HEK293 (cell line): Measurements from ENCODE around the gene PDAP1.

Experiments used
- CTCF ChIA-PET: fragments of 350-600 bp; formaldehyde crosslinking; extraction: SDS; loops from one replicate; lab custom pipeline; 2021; ENCODE audit warnings: antibody characterized with exemption; lab: Yijun Ruan, JAX
- POLR2A ChIA-PET: fragments of 300-600 bp; formaldehyde crosslinking; extraction: SDS; loops from one replicate; lab custom pipeline; 2020; ENCODE audit warnings: antibody characterized with exemption, inconsistent platforms; lab: Yijun Ruan, JAX
- H3K27ac ChIP-seq: fragments of 200-500 bp; sonication (Bioruptor generic); 2 replicates; pipeline ENCODE4 v1.5.1; 2014; ENCODE audit warnings: low read depth, low read length, control low read depth, inconsistent platforms; ENCODE audit errors: extremely low read depth
- H3K36me3 ChIP-seq, 2 experiments: fragments of 200-500 bp in 1 of 2; sonication (Bioruptor generic) in 1 of 2; 1 replicate in 1 of 2; 2 replicates in 1 of 2; pipeline ENCODE4 v1.5.1; 2014 to 2017; ENCODE audit warnings: inconsistent platforms in 2 of 2, low read length in 2 of 2; ENCODE audit not compliant: control insufficient read depth in 2 of 2, insufficient read depth in 1 of 2
- H3K4me1 ChIP-seq: fragments of 200-500 bp; sonication (Bioruptor generic); 2 replicates; pipeline ENCODE4 v1.5.1; 2014; ENCODE audit warnings: mild to moderate bottlenecking, low read length, inconsistent platforms; ENCODE audit not compliant: control insufficient read depth, insufficient read depth
- H3K4me3 ChIP-seq: 2 replicates; pipeline ENCODE4 v1.5.1; 2011; ENCODE audit warnings: low read depth, mild to moderate bottlenecking, control low read depth, low read length, moderate library complexity
- H3K9me3 ChIP-seq: fragments of 200-500 bp; sonication (Bioruptor generic); 2 replicates; pipeline ENCODE4 v1.5.1; 2014; ENCODE audit warnings: low read depth, low read length, inconsistent platforms; ENCODE audit not compliant: control insufficient read depth, insufficient read depth
- EGR2 ChIP-seq: fragments of 450-650 bp; formaldehyde crosslinking; IDR thresholded peaks from 2 replicates; pipeline ENCODE4 v1.5.1; 2016; ENCODE audit warnings: low read depth, missing biosample characterization, missing genetic modification characterization
- GLIS1 ChIP-seq: fragments of 450-650 bp; formaldehyde crosslinking; IDR thresholded peaks from 2 replicates; pipeline ENCODE4 v1.5.1; 2016; ENCODE audit warnings: missing biosample characterization, missing genetic modification characterization
- KLF10 ChIP-seq: fragments of 450-650 bp; IDR thresholded peaks from 2 replicates; pipeline ENCODE4 v1.5.1; 2018; ENCODE audit warnings: missing biosample characterization, mild to moderate bottlenecking, missing genetic modification characterization
- PRDM10 ChIP-seq: fragments of 450-650 bp; formaldehyde crosslinking; IDR thresholded peaks from 2 replicates; pipeline ENCODE4 v1.5.1; 2016; ENCODE audit warnings: missing biosample characterization, missing genetic modification characterization
- WT1 ChIP-seq: fragments of 450-650 bp; formaldehyde crosslinking; IDR thresholded peaks from 2 replicates; pipeline ENCODE4 v1.5.1; 2016; ENCODE audit warnings: missing biosample characterization, missing genetic modification characterization
- ZBTB8A ChIP-seq: fragments of 450-650 bp; formaldehyde crosslinking; IDR thresholded peaks from 2 replicates; pipeline ENCODE4 v1.5.1; 2016; ENCODE audit warnings: missing biosample characterization, missing genetic modification characterization
- ZFHX2 ChIP-seq: fragments of 450-650 bp; formaldehyde crosslinking; conservative IDR thresholded peaks from 2 replicates; pipeline ENCODE4 v1.5.1; 2016; ENCODE audit warnings: missing biosample characterization, missing genetic modification characterization
- ZNF266 ChIP-seq: fragments of 450-650 bp; formaldehyde crosslinking; IDR thresholded peaks from 2 replicates; pipeline ENCODE4 v1.5.1; 2016; ENCODE audit warnings: missing biosample characterization, missing genetic modification characterization, low read depth
- ZNF341 ChIP-seq: fragments of 450-650 bp; formaldehyde crosslinking; IDR thresholded peaks from 2 replicates; pipeline ENCODE4; 2016; ENCODE audit warnings: low read depth, missing biosample characterization, missing genetic modification characterization
- ZNF354C ChIP-seq: fragments of 450-650 bp; formaldehyde crosslinking; IDR thresholded peaks from 2 replicates; pipeline ENCODE4 v1.5.1; 2016; ENCODE audit warnings: missing biosample characterization, missing genetic modification characterization, low read depth, borderline replicate concordance
- ZNF580 ChIP-seq: fragments of 450-650 bp; formaldehyde crosslinking; IDR thresholded peaks from 2 replicates; pipeline ENCODE4 v1.5.1; 2016; ENCODE audit warnings: missing biosample characterization, missing genetic modification characterization
- ZNF76 ChIP-seq: fragments of 450-650 bp; formaldehyde crosslinking; IDR thresholded peaks from 2 replicates; pipeline ENCODE4; 2016; ENCODE audit warnings: low read depth, missing biosample characterization, missing genetic modification characterization, borderline replicate concordance
- ZNF785 ChIP-seq: fragments of 450-650 bp; formaldehyde crosslinking; IDR thresholded peaks from 2 replicates; pipeline ENCODE4 v1.5.1; 2016; ENCODE audit warnings: missing biosample characterization, missing genetic modification characterization
- ZNF837 ChIP-seq: fragments of 450-650 bp; formaldehyde crosslinking; IDR thresholded peaks from 2 replicates; pipeline ENCODE4 v1.5.1; 2016; ENCODE audit warnings: missing biosample characterization, missing genetic modification characterization
- TF ChIP-seq, protein P1 (sequence below): fragments of 450-650 bp; formaldehyde crosslinking; IDR thresholded peaks from 2 replicates; pipeline ENCODE4 v1.5.1; 2017; ENCODE audit warnings: missing biosample characterization, missing genetic modification characterization
- TF ChIP-seq, protein P2 (sequence below): fragments of 450-650 bp; formaldehyde crosslinking; IDR thresholded peaks from 2 replicates; pipeline ENCODE4; 2016; ENCODE audit warnings: missing biosample characterization, missing genetic modification characterization

Gene PDAP1

DNA sequence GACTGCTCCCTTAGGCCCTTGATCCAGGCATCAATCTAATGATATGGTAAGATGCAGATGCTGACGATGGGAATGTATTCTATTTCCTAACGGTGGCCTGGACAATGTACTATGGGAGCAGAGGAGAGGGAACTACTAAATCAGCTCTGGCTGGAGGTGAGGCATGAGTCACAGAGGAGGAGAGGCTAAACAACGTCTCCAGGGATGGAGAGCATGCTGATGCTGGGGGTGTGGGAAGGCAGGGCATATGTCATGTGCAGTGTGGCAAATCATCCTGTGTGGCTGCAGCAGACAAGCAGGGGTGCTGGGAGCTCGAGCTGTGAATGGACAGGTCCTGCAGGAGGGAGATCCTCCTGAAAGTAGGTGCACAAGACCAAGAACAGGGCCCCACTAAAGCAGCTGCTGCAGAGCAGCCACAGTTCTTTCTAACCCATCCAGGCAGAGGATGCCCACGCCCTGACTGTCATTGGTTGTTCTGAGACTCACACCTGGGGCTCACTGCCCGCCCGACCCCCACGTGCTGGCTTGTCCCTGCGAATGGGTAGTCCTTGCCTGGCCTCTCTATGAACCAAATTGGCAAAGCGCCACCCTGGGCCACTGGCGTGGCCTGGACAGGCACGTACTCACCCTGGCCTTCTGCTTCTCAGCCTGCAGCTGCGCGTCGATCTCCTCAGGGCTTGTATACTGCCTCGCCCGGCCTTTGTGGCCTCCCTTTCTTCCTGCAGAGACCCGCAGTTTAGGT is 4.0 kb downstream of the PDAP1 start:
- ChIA-PET CTCF (interaction anchor here (0.6 kb wide), 1 partner anchor 862 kb away, joined by 4 read pairs; no protein-coding TSS in a partner anchor), POLR2A (interaction anchor here (0.6 kb wide), 1 partner anchor 257 kb away, joined by 3 read pairs; no protein-coding TSS in a partner anchor)
- Histone ChIP-seq H3K4me3 (no peak overlapping the region), H3K4me1 (peaks cover 2% of the 10 kb centered on the region; the same call in 1 of the 2 replicates), H3K27ac (no peak overlapping the region), H3K36me3 (peaks cover 20 to 55% of the 10 kb centered on the region in 2 experiments; a peak in 2 of 3 replicates), H3K9me3 (no peaks in the 10 kb centered on the region)
- TF ChIP-seq, protein P1, sequence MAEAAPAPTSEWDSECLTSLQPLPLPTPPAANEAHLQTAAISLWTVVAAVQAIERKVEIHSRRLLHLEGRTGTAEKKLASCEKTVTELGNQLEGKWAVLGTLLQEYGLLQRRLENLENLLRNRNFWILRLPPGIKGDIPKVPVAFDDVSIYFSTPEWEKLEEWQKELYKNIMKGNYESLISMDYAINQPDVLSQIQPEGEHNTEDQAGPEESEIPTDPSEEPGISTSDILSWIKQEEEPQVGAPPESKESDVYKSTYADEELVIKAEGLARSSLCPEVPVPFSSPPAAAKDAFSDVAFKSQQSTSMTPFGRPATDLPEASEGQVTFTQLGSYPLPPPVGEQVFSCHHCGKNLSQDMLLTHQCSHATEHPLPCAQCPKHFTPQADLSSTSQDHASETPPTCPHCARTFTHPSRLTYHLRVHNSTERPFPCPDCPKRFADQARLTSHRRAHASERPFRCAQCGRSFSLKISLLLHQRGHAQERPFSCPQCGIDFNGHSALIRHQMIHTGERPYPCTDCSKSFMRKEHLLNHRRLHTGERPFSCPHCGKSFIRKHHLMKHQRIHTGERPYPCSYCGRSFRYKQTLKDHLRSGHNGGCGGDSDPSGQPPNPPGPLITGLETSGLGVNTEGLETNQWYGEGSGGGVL (tag by site-specific recombination): no peak
- TF ChIP-seq ZNF76 (tag by site-specific recombination) (no peak), ZNF341 (no peak), ZNF785 (tag by site-specific recombination) (no peak), KLF10 (tag by site-specific recombination) (no peak), PRDM10 (tag by site-specific recombination) (0 out of 2 replicates have a peak, but pooled peaks have one; percentile 41), WT1 (no peak), ZBTB8A (tag by site-specific recombination) (no peak), ZNF837 (tag by site-specific recombination) (no peak), ZNF580 (tag by site-specific recombination) (no peak), GLIS1 (tag by site-specific recombination) (peak; percentile 53; the same call in 1 of the 2 replicates), ZNF266 (tag by site-specific recombination) (no peak)
- TF ChIP-seq, protein P2, sequence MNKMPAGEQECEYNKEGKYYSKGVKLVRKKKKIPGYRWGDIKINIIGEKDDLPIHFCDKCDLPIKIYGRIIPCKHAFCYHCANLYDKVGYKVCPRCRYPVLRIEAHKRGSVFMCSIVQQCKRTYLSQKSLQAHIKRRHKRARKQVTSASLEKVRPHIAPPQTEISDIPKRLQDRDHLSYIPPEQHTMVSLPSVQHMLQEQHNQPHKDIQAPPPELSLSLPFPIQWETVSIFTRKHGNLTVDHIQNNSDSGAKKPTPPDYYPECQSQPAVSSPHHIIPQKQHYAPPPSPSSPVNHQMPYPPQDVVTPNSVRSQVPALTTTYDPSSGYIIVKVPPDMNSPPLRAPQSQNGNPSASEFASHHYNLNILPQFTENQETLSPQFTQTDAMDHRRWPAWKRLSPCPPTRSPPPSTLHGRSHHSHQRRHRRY (tag by site-specific recombination): no peak

- POLR2A ChIA-PET: interaction anchor here (0.6 kb wide), 1 partner anchor 256 kb away, joined by 3 read pairs; no protein-coding TSS in a partner anchor
- no peak overlapping the region for H3K4me3 ChIP-seq
- peaks cover 20 to 62% of the 10 kb centered on the region in 2 experiments; a peak in 2 of 3 replicates for H3K36me3 ChIP-seq
- peak; percentile 83 for TF ChIP-seq ZFHX2 (tag by site-specific recombination)
- peak; percentile 88 for TF ChIP-seq EGR2 (tag by site-specific recombination)
- TF ChIP-seq ZNF354C (tag by site-specific recombination): no peak
- H3K9me3 ChIP-seq: no peaks in the 10 kb centered on the region
- no peak overlapping the region for H3K27ac ChIP-seq
- peaks cover 2% of the 10 kb centered on the region; the same call in 1 of the 2 replicates for H3K4me1 ChIP-seq
- CTCF ChIA-PET: interaction anchor here (0.6 kb wide), 1 partner anchor 862 kb away, joined by 4 read pairs; no protein-coding TSS in a partner anchor
Observed at GRCh38 chr7:99403764-99404163, 4.6 kb downstream of the PDAP1 start.
